ENCODE measurements around the gene TCOF1. TPM values are rescaled to one million over a fixed set of nuclear protein-coding genes. Genes with fewer than 3 reads are reported as not detected.

The TCOF1 gene
- total RNA-seq, 1 experiment from 2014 or later, result 75.3 TPM

DNA sequence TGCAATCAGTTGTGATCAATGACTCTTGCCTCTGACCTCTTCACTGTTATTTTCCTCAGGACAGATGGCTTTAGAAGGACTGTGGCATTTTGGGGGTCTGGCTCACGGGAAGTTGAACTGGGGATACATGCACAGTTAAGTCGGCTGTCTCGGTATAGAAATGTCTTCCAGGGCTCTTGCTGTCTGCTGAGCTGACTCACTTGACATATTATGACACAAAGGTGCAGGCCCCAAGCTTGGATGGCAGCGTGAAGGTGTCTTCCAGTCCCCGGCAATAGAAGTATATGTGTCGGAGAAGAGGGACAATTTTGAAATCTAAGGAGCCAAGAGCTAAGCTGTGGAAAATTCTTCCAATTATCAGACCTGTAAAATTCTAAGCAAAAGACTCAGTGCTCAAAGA, 45.0 kb upstream of the TCOF1 start:
- no peaks in the 10 kb centered on the region for H3K36me3 ChIP-seq (ENCODE audit: low read depth)
- H3K27me3 ChIP-seq (ENCODE audit: insufficient read depth, low read depth), result no peaks in the 10 kb centered on the region
- TF ChIP-seq EZH2 (IDR thresholded peaks at IDR 0.05; ENCODE audit: low read depth), result no peak
- TF ChIP-seq, protein P1, sequence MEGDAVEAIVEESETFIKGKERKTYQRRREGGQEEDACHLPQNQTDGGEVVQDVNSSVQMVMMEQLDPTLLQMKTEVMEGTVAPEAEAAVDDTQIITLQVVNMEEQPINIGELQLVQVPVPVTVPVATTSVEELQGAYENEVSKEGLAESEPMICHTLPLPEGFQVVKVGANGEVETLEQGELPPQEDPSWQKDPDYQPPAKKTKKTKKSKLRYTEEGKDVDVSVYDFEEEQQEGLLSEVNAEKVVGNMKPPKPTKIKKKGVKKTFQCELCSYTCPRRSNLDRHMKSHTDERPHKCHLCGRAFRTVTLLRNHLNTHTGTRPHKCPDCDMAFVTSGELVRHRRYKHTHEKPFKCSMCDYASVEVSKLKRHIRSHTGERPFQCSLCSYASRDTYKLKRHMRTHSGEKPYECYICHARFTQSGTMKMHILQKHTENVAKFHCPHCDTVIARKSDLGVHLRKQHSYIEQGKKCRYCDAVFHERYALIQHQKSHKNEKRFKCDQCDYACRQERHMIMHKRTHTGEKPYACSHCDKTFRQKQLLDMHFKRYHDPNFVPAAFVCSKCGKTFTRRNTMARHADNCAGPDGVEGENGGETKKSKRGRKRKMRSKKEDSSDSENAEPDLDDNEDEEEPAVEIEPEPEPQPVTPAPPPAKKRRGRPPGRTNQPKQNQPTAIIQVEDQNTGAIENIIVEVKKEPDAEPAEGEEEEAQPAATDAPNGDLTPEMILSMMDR (conservative IDR thresholded peaks at IDR 0.05), result no peak
- H4K20me1 ChIP-seq (ENCODE audit: insufficient read depth), result no peaks in the 10 kb centered on the region
- intact Hi-C loops (cut with micrococcal nuclease; ENCODE audit: unreplicated experiment), result no loop called here
- H3K4me1 ChIP-seq (replicated peaks; ENCODE audit: insufficient read depth), result peaks cover 14% of the 10 kb centered on the region
- ChIA-PET POLR2A (ENCODE audit: unreplicated experiment) (interaction anchor here (0.7 kb wide), 1 partner anchor 242 kb away, joined by 6 read pairs; no protein-coding TSS in a partner anchor), CTCF (no interaction called here)
- H3K9me2 ChIP-seq (ENCODE audit: insufficient read depth), result no peaks in the 10 kb centered on the region
- H3K9me3 ChIP-seq (ENCODE audit: insufficient read depth, low read depth), result no peaks in the 10 kb centered on the region
- no peak overlapping the region for H3K27ac ChIP-seq
- H3K4me2 ChIP-seq, result no peak overlapping the region
- no peaks in the 10 kb centered on the region for H3K79me2 ChIP-seq (ENCODE audit: low read depth)
- peaks cover 13% of the 10 kb centered on the region for H3F3A ChIP-seq (ENCODE audit: insufficient read depth, low read depth)
- BruUV-seq (replicated peaks), result no TSS peak
- no peak for DNase-seq
- no peak overlapping the region for H2AFZ ChIP-seq
- no peak overlapping the region for H3K4me3 ChIP-seq

DNA sequence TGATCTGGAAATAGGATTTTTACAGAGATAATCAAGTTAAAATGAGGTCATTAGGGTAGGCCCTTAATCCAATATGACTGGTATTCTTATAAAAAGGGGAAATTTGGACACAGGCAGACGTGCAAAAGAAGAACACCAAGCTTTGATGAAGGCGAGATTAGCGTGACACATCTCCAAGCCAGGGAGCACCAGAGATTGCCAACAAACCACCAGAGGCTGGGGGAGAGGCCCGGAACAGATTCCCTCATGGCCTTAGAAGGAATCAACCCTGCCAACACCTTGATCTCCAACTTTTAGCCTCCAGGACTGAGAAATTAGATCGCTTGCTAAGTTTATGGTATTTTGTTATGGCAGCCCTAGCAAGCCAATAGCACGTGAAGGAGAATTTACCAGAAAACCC, 44.0 kb upstream of the TCOF1 start:
- no TSS peak for BruUV-seq (replicated peaks)
- TF ChIP-seq, protein P1 (conservative IDR thresholded peaks at IDR 0.05), result no peak
- TF ChIP-seq EZH2 (IDR thresholded peaks at IDR 0.05; ENCODE audit: low read depth), result no peak
- no peak overlapping the region for H2AFZ ChIP-seq
- no peak overlapping the region for H3K4me3 ChIP-seq
- no peaks in the 10 kb centered on the region for H3K79me2 ChIP-seq (ENCODE audit: low read depth)
- peaks cover 21% of the 10 kb centered on the region for H3F3A ChIP-seq (ENCODE audit: insufficient read depth, low read depth)
- no peaks in the 10 kb centered on the region for H4K20me1 ChIP-seq (ENCODE audit: insufficient read depth)
- no peaks in the 10 kb centered on the region for H3K9me2 ChIP-seq (ENCODE audit: insufficient read depth)
- H3K27ac ChIP-seq, result no peak overlapping the region
- no peak for DNase-seq
- H3K4me2 ChIP-seq, result no peak overlapping the region
- POLR2A ChIA-PET (ENCODE audit: unreplicated experiment), result no interaction called here
- no peaks in the 10 kb centered on the region for H3K27me3 ChIP-seq (ENCODE audit: insufficient read depth, low read depth)
- no peaks in the 10 kb centered on the region for H3K9me3 ChIP-seq (ENCODE audit: insufficient read depth, low read depth)
- peaks cover 23% of the 10 kb centered on the region for H3K4me1 ChIP-seq (replicated peaks; ENCODE audit: insufficient read depth)
- intact Hi-C loops (cut with micrococcal nuclease; ENCODE audit: unreplicated experiment), result no loop called here
- CTCF ChIA-PET, result no interaction called here
- no peaks in the 10 kb centered on the region for H3K36me3 ChIP-seq (ENCODE audit: low read depth)

DNA sequence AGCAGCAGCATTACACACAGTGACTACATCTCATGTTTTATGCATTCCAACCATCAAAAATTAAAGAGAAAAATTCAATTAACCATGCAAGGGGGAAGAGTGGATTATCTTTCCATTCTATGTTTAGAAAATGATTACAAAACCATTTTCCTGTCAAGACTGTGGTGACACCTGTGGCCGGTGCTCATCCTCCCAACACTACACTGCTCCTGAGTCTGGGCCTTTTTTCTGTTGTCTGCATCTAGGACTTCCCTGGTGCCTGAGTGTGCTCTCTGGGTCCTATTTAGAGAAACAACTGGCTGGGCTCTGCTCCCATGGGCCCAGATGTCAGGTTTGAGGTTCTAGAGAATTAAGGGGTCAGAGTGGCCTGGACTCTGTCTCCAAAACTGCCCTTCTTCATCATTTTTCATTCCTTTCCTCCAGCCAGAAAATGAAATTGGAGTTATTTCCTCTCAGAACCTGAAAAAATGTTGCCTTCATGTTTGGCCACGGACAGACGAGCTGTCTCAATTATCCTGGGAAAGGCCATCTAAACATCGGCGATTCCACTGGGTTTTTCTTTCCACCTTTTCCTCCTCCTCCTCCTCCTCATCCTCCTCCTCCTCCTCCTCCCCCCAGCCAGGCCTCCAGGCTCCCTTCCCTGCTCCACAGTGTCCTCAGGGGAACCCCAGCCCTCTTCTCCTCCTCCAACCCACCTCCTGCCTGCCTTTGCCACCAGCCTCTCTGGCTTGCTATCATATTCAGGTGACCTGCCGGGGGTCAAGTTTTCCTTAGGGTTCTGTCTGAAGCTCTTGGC, 43.4 kb upstream of the TCOF1 start:
- no peak for DNase-seq

More for the DNA sequence above, 43.4 kb upstream of the TCOF1 start:
- H3K4me3 ChIP-seq, result no peak overlapping the region
- H3K79me2 ChIP-seq (ENCODE audit: low read depth), result no peaks in the 10 kb centered on the region
- no peaks in the 10 kb centered on the region for H3K27me3 ChIP-seq (ENCODE audit: insufficient read depth, low read depth)
- intact Hi-C loops (cut with micrococcal nuclease; ENCODE audit: unreplicated experiment), result no loop called here
- no peaks in the 10 kb centered on the region for H3K9me3 ChIP-seq (ENCODE audit: insufficient read depth, low read depth)
- peaks cover 23% of the 10 kb centered on the region for H3F3A ChIP-seq (ENCODE audit: insufficient read depth, low read depth)
- no peak overlapping the region for H3K27ac ChIP-seq
- BruUV-seq (replicated peaks), result no TSS peak
- TF ChIP-seq EZH2 (IDR thresholded peaks at IDR 0.05; ENCODE audit: low read depth), result no peak
- TF ChIP-seq, protein P1 (conservative IDR thresholded peaks at IDR 0.05), result no peak
- ChIA-PET CTCF (no interaction called here), POLR2A (ENCODE audit: unreplicated experiment) (no interaction called here)
- H3K4me2 ChIP-seq, result no peak overlapping the region
- H3K4me1 ChIP-seq (replicated peaks; ENCODE audit: insufficient read depth), result peaks cover 30% of the 10 kb centered on the region
- no peaks in the 10 kb centered on the region for H3K9me2 ChIP-seq (ENCODE audit: insufficient read depth)
- no peak overlapping the region for H2AFZ ChIP-seq
- no peaks in the 10 kb centered on the region for H3K36me3 ChIP-seq (ENCODE audit: low read depth)
- H4K20me1 ChIP-seq (ENCODE audit: insufficient read depth), result no peaks in the 10 kb centered on the region

All from PC-9 (cell line).